Measurements from ENCODE around the gene ARHGEF11. TPM values are rescaled to one million over a fixed set of nuclear protein-coding genes. Genes with fewer than 3 reads are reported as not detected.
"Not testable (repeated sequence)": the region's sequence is repeated elsewhere in the genome, so short reads cannot be mapped to it uniquely, and the experiment has no call there.

ARHGEF11 gene, protein sequence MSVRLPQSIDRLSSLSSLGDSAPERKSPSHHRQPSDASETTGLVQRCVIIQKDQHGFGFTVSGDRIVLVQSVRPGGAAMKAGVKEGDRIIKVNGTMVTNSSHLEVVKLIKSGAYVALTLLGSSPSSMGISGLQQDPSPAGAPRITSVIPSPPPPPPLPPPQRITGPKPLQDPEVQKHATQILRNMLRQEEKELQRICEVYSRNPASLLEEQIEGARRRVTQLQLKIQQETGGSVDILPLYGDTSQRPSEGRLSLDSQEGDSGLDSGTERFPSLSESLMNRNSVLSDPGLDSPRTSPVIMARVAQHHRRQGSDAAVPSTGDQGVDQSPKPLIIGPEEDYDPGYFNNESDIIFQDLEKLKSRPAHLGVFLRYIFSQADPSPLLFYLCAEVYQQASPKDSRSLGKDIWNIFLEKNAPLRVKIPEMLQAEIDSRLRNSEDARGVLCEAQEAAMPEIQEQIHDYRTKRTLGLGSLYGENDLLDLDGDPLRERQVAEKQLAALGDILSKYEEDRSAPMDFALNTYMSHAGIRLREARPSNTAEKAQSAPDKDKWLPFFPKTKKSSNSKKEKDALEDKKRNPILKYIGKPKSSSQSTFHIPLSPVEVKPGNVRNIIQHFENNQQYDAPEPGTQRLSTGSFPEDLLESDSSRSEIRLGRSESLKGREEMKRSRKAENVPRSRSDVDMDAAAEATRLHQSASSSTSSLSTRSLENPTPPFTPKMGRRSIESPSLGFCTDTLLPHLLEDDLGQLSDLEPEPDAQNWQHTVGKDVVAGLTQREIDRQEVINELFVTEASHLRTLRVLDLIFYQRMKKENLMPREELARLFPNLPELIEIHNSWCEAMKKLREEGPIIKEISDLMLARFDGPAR (N-terminal part only)
- 24.9 and 28.6 TPM in 2 replicates for total RNA-seq (2014; rRNA removed; shearing (Covaris generic))

GRCh38 chr1:157045250-157046218 lies at the start of gene ARHGEF11:
Gene ARHGEF11, minus strand, starts transcription at chr1:157045742. Its CDS starts 1,412 bp downstream, at chr1:157044330.
- DNase-seq (ENCODE audit: low spot score): peak; percentile 84

- DNase-seq (ENCODE audit: low spot score): no peak
Observed at GRCh38 chr1:157095091-157095490, 49.5 kb upstream of the ARHGEF11 start.

- no peak for DNase-seq (ENCODE audit: low spot score)
Observed at GRCh38 chr1:157092831-157093230, 47.3 kb upstream of the ARHGEF11 start.

DNA sequence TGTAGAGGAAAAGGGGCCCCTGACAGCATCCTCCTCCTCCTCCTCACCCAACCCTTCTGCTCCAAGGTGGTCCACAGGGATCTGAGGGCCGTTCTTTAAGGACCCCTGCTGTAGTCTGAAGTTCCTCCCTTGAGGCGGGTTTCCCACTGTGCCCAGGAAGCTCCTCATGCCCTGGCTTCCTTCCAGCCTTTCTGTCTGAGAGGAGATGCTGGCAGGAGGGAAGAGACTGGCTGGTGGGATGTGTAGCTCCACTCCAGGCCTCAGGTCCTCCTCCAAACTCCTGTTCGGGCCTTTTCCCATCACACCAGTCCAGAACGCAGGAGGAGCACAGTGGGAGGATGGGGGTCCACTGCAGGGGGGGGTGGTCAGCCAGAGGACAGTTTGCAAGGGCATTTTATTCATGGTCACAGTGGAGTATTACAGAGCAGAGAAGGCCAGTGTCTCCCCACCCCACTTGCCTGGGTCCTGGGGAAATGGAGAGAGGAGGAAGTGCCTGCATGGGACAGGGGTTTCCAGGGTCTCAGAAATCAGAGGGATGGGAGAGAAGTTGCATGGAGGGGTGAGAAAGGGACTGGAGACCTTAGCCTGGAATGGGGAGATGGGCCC lies 46.2 kb upstream of the ARHGEF11 start:
- DNase-seq (ENCODE audit: low spot score): no peak

GRCh38 chr1:157091186-157091585 lies 45.6 kb upstream of the ARHGEF11 start:
- no peak for DNase-seq (ENCODE audit: low spot score)

- DNase-seq (ENCODE audit: low spot score): no peak
Observed at GRCh38 chr1:157090771-157091170, 45.2 kb upstream of the ARHGEF11 start.

- DNase-seq (ENCODE audit: low spot score): peak; percentile 94
Observed at GRCh38 chr1:157090196-157090647, 44.7 kb upstream of the ARHGEF11 start.

DNA sequence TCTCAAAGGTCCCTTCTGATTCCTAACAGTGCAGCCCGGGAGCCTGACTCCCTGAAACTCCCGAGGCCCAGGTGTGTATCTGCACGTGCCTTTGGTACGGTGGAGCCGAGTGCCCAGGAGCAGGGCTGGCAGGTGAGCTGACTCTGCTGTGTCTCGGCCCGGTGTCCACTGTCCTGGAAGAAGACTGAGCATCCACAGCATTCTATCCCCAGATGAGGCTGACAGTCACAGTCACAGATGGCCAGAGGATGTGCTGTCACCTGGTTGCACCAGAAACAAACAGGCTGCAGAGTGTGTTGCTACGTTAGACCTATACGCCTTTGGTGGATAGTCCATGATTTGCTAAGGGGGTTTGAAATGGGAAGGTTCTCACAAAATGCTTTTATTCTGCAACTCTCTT lies 44.2 kb upstream of the ARHGEF11 start:
- DNase-seq (ENCODE audit: low spot score): no peak

GRCh38 chr1:157088607-157089006 lies 43.1 kb upstream of the ARHGEF11 start:
- no peak for DNase-seq (ENCODE audit: low spot score)

DNA sequence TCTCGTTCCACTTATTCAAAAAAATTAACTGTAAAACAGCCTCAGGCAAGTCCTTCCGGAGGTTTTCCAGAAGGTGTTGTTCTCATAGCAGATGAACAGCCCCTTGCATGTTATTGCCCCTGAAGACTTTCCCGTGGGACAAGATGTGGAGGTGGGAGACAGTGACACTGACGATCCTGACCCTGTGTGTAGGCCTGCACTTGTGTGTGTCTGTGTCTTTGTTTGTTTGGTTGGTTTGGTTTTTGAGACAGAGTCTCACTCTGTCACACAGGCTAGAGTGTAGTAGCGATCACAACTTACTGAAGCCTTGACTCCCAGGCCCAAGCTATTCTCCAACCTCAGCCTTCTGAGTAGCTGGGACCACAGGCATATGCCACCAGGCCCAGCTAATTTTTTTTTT lies 41.5 kb upstream of the ARHGEF11 start:
- no peak for DNase-seq (ENCODE audit: low spot score)

DNA sequence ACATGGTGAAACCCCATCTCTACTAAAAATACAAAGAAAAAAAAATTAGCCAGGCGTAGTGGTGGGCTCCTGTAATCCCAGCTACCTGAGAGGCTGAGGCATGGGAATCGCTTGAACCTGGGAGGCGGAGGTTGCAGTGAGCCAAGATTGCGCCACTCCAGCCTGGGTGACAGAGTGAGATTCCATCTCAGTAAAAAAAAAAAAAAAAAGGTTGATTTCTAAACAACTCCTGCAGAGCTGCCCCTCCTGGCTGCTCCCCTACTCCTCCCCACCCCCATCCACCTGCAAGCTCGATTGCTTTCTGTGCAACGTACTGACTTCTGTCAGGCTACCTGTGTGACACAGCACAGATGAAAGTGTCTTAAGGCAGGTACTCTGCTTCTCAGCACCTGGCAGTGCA lies 40.8 kb upstream of the ARHGEF11 start:
- DNase-seq (ENCODE audit: low spot score): no peak

DNA sequence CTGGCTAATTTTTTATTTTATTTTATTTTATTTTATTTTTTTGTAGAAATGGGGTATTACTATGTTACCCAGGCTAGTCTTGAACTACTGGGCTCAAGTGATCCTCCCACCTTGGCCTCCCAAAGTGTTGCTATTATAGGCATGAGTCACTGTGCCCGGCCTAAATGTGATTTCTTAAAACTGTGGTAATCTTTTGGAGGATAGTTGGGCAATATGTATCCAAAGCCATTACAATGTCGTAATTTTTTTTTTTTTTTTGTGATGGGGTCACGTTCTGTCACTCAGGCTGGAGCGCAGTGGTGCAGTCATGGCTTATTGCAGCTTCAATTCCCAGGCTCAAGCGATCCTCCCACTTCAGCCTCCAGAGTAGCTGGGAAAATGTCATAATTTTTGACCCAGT lies 39.9 kb upstream of the ARHGEF11 start:
- no peak for DNase-seq (ENCODE audit: low spot score)

GRCh38 chr1:157084720-157085119 lies 39.2 kb upstream of the ARHGEF11 start:
- no peak for DNase-seq (ENCODE audit: low spot score)

DNA sequence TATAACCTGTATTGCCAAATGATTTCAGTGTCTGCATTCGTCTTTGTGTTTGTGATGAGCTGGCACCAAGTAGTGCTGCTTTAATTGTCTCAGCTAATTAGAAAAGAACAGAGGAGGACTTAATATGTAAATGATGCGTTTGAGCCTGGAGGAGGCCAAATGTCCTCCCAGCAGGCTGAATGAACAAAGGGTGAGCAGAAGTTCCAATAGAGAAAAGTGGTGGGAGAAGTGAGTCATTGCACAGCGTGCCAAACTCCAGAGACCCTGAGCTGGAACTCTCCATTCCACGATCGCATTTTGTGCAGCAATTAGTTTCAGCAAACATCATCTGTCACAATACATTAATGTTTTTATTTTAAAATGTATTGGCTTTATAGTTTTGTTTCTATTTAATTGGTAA lies 36.2 kb upstream of the ARHGEF11 start:
- no peak for DNase-seq (ENCODE audit: low spot score)

DNA sequence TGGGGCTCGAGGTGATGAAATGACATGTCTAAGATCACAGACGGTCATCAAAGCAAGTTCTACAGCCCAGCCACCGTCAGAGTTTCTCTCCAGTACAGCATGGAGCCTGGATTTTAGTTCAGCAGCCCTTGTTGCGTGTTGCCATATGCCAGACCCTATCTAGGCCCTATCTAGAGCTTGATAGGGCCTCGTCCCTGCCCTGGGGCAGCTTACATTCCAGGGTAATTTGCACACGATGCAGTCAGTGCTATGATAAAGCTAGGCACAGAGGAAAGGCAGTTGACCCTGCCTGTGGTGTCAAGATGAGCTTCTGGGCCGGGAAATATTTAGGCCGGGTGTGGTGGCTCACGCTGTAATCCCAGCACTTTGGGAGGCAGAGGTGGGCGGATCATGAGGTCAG lies 35.2 kb upstream of the ARHGEF11 start:
- DNase-seq (ENCODE audit: low spot score): no peak

- no peak for DNase-seq (ENCODE audit: low spot score)
Observed at GRCh38 chr1:157077394-157077793, 31.9 kb upstream of the ARHGEF11 start.

DNA sequence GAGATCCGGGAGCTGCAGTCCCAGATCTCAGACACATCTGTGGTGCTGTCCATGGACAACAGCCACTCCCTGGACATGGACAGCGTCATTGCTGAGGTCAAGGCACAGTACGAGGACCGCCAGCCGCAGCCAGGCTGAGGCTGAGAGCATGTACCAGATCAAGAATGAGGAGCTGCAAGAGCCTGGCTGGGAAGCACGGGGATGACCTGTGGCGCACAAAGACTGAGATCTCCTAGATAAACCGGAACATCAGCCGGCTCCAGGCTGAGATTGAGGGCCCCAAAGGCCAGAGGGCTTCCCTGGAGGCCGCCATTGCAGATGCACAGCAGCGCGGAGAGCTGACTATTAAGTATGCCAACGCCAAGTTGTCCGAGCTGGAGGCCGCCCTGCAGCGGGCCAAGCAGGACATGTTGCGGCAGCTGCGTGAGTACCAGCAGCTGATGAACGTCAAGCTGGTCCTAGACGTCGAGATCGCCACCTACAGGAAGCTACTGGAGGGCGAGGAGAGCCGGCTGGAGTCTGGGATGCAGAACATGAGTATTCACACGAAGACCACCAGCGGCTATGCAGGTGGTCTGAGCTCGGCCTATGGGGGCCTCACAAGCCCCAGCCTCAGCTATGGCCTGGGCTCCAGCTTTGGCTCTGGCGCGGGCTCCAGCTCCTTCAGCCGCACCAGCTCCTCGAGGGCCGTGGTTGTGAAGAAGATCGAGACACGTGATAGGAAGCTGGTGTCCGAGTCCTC lies 28.6 kb upstream of the ARHGEF11 start:
- DNase-seq (ENCODE audit: low spot score): peak; percentile 77

DNA sequence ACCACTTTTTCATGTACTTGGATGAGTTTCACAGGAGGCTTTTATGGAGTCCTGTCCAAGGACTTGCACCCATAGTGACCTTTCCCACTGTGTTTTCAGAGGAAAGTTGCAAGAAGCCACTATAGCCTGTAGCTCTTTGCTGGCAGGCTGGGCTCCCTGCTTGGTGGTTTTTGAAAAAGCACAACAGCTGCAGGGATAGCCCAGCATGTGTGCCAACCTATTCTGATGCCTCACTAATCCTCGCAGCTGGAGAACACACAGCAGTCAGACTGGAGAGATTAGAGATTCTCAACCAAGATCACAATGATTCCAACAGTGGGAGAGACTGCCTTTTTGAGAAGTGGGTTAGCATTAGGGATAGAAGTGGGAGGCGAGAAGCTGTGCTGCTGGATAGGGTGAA lies 24.1 kb upstream of the ARHGEF11 start:
- no peak for DNase-seq (ENCODE audit: low spot score)

DNA sequence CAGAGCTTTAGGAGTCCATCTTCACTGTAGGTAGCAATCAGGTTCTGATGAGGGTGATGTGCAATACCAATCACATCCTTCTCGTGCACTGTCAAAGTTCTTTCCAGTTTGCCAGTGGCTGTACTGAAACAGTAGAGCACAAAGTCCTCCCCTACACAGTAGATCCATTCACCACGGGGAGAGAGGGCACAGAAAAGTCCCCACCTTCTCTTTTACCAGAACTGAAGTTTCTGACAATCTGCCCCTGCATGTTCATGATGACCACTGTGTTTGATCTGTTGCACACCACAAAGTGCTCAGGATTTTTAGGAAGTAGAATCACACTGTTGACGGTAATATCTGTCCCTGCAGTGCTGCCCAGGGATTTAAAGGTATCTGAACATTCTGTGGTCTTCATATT lies 13.7 kb upstream of the ARHGEF11 start:
- DNase-seq (ENCODE audit: low spot score): not testable (repeated sequence)

- DNase-seq (ENCODE audit: low spot score): no peak
Observed at GRCh38 chr1:157056269-157056668, 10.7 kb upstream of the ARHGEF11 start.

Measured in HT-29 (cell line).